Measurements from ENCODE around the gene PRKAG2. TPM values are rescaled to one million over a fixed set of nuclear protein-coding genes. Genes with fewer than 3 reads are reported as not detected.

The PRKAG2 gene
- total and polyA plus RNA-seq, 10 donors: 15.8 to 50.9 (median 32.8) TPM

GRCh38 chr7:151694828-151695580, 181.9 kb downstream of the PRKAG2 start:
- DNase-seq: peak; percentile 84
- Histone ChIP-seq H3K27me3 (replicated peaks in 1 of 7) (no peaks in the 10 kb centered on the region), H3K4me3 (no peak overlapping the region), H3K36me3 (peaks cover 0 to 12% (median 0%) of the 10 kb centered on the region in 6 donors), H3K27ac (peak overlapping the region in 4 of 8 donors; percentile 33 to 66 (median 58)), H3K9me3 (no peaks in the 10 kb centered on the region), H3K4me1 (peaks cover 5 to 36% (median 20%) of the 10 kb centered on the region in 6 donors)
- WGBS, 5 donors: 50 to 61% (median 60%) methylated on average over 12 to 15 of the region's 15 CpGs
- TF ChIP-seq CTCF (IDR thresholded peaks at IDR 0.05 in 8 of 11, conservative IDR thresholded peaks at IDR 0.05 in 3 of 11) (no peak), POLR2AphosphoS5 (IDR thresholded peaks at IDR 0.05) (peak; percentile 89 to 91 (median 89))
- intact Hi-C loops (cut with DNase I; ENCODE audit: low total_unique reads): no loop called here

GRCh38 chr7:151694441-151694827, 182.5 kb downstream of the PRKAG2 start:
- Histone ChIP-seq H3K4me3 (no peak overlapping the region), H3K9me3 (no peaks in the 10 kb centered on the region), H3K27ac (peak overlapping the region in 5 of 8 donors; percentile 33 to 66 (median 61)), H3K4me1 (peaks cover 5 to 36% (median 20%) of the 10 kb centered on the region in 6 donors), H3K36me3 (peaks cover 0 to 15% (median 0%) of the 10 kb centered on the region in 6 donors), H3K27me3 (replicated peaks in 1 of 7) (no peaks in the 10 kb centered on the region)
- DNase-seq: no peak
- intact Hi-C loops (cut with DNase I; ENCODE audit: low total_unique reads): no loop called here
- no peak for TF ChIP-seq POLR2A (IDR thresholded peaks at IDR 0.05)
- TF ChIP-seq POLR2AphosphoS5 (IDR thresholded peaks at IDR 0.05): no peak
- no peak for TF ChIP-seq CTCF (IDR thresholded peaks at IDR 0.05 in 8 of 11, conservative IDR thresholded peaks at IDR 0.05 in 3 of 11)
- WGBS, 5 donors: 65 to 78% (median 73%) methylated on average over 5 of the region's 5 CpGs

DNA sequence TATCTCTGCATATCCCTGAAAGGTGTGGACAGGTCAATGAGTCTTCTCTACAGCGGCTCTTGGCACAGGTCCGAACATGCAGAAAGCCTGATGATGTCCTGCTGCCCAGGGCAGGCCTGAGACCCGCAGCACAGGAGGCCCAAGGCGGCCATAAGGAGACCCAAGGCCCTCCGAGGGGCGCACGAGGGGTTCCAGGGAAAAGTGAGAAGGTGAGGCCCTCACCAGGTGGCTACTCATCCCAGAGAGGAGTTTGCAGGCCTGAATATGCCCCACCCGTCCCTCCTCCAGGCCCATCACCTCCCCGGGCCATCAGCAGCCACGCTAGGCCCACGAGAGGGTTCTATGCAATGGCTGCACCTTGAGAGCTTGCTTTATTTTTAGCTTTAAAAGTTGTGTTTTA, 183.8 kb downstream of the PRKAG2 start:
- H3K27me3 ChIP-seq (replicated peaks in 1 of 7): no peaks in the 10 kb centered on the region
- peaks cover 0 to 14% (median 0%) of the 10 kb centered on the region in 6 donors for H3K36me3 ChIP-seq
- peaks cover 5 to 45% (median 26%) of the 10 kb centered on the region in 6 donors for H3K4me1 ChIP-seq
- intact Hi-C loops (cut with DNase I; ENCODE audit: low total_unique reads): no loop called here
- WGBS, 5 donors: 84 to 90% (median 87%) methylated on average over 10 to 11 of the region's 11 CpGs
- TF ChIP-seq POLR2A (IDR thresholded peaks at IDR 0.05) (no peak), POLR2AphosphoS5 (IDR thresholded peaks at IDR 0.05) (no peak), CTCF (IDR thresholded peaks at IDR 0.05 in 8 of 11, conservative IDR thresholded peaks at IDR 0.05 in 3 of 11) (no peak)
- no peak overlapping the region for H3K27ac ChIP-seq
- no peaks in the 10 kb centered on the region for H3K9me3 ChIP-seq
- peak; percentile 38 for DNase-seq
- H3K4me3 ChIP-seq: no peak overlapping the region

GRCh38 chr7:151692721-151693120, 184.2 kb downstream of the PRKAG2 start:
- peaks cover 0 to 14% (median 0%) of the 10 kb centered on the region in 6 donors for H3K36me3 ChIP-seq
- no peak overlapping the region for H3K27ac ChIP-seq
- H3K4me3 ChIP-seq: no peak overlapping the region
- intact Hi-C loops (cut with DNase I; ENCODE audit: low total_unique reads): no loop called here
- TF ChIP-seq POLR2AphosphoS5 (IDR thresholded peaks at IDR 0.05): no peak
- TF ChIP-seq CTCF (IDR thresholded peaks at IDR 0.05 in 8 of 11, conservative IDR thresholded peaks at IDR 0.05 in 3 of 11): no peak
- no peak for TF ChIP-seq POLR2A (IDR thresholded peaks at IDR 0.05)
- H3K9me3 ChIP-seq: no peaks in the 10 kb centered on the region
- H3K4me1 ChIP-seq: peaks cover 5 to 49% (median 29%) of the 10 kb centered on the region in 6 donors
- 90 to 95% (median 94%) methylated on average over 7 to 9 of the region's 9 CpGs for WGBS, 5 donors
- no peaks in the 10 kb centered on the region for H3K27me3 ChIP-seq (replicated peaks in 1 of 7)
- DNase-seq: peak; percentile 57
